GM19025 (cell line): ENCODE measurements around the gene MED27.

ENCODE experiments used
- ATAC-seq: cut with Tn5 transposase; IDR thresholded peaks from one replicate; pipeline ENCODE4 v1.9.1; 2021; ENCODE audit warnings: mild to moderate bottlenecking, low read depth, moderate library complexity; ENCODE audit not compliant: unreplicated experiment

Gene MED27

DNA sequence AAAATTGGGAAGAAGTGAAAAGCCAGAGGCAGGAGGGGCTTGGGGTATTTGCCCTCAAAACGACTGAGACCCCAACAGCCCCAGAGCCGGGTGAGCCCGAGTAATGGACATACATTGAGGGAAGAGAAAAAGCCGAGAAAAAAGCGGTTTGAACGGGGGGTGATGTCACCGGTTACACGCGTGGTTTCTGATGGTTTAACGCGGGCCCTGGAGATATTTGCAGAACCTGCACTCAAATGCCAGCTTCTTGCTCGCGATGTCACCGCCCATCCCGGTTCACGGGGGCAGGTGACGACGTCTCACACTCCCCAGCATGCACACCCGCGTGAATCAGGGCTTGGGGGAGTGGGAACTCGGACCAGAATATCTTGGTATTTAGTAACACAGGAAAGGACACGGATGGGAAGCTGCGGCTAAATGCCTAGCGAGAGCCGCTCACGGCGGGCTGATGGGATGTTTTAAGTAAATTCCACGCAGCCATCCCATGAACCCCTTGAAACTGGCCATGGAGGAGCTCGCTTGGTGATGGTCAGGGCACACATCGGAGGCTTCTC, 237.8 kb downstream of the MED27 start:
- no peak for ATAC-seq

DNA sequence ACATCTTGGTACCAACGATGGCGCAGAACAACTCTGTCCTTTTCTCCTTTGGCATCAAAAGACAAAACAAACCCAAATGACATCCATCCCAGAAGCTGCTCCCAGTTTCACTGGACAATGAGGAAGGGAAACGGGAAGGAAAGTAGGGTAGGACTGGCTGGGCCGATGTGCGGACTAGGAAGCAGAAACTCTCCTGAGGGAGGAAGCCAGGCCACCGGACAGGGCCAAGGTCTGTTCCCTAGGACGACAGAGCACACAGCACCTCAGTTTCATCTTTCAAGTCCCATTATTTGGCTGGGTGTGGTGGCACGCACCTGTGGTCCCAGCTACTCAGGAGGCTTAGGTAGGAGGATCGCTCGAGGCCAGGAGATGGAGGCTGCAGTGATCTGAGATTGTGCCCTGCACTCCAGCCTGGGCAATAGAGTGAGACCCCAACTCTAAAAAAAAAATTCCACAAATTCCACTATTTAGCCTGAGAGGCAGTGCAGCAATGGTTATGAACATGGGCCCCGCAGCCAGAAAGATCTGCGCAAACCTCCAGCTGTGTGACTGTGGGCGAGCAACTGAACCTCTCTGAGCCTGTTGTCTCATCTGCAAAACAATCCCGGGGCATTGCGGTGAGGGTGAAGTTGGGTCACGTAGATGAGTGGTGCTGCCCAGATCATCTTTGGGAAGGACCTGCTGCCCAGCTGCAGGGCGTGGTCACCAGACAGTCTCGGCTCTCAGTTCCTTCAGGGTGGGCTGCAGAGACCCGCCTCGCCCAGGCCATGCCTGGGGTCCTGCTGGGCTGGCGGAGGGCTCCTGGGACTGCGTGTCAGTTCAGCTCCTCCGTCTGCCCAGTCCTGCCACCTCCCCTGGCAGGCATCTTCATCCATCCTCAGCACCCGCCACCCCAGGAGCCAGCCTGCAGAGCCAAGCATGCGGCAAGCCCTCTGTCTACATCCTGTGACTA, 238.6 kb downstream of the MED27 start:
- ATAC-seq: no peak

DNA sequence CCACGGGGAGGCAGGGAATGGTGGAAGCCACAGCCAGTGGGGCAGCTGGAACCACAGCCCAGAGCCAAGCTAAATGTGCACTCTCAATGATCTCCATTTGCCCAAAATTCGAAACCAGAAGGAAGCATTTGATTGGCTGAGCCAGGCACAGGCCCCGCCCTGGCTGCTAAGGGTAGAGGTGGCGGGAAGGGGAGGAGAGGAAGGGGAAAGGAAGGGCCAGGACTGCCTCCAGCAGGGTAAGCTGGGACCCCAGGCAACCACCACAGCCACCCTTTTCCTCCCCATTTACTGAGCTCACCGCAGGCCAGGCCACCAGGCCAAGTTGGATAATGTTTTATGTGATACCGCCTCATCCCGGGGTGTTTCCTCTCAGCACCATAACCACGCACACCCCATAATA, 239.4 kb downstream of the MED27 start:
- ATAC-seq: no peak

DNA sequence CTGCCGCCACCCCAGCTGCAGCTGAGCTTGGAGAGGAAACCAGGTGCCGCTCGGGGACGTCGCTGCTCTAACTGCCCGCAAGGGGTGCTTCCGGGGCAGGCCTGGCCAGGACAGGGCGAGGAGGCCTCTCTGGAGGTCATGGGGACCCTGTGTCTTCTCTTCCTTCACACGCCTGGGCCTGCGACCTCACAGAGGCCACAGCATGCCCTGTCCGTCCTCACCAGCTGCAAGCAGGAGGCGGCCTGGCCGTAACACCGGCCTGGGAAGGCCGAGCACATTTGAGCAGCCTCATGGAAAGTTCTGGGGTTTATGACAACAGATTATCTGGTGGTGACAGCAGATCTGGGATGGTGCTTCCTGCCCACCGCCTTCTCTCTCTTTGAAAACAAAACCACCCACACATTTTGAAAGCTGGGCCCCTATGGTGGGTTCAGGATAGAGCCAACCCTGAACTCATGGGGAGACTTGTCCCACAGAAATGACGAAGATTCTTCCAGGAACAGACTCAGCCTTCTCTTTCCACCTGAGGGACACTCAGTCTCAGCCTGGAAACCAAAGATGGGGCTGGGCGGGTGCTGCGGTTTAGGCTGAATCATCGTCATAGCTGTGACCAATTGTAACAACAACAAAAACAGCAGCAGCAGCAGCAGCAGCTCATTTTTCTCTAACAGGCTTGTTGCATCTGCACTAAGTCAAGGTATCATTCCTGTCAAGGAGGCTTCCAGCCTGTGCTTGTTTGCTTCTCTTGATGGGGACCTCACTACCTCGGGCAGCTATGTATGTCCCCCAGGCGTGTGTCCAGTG, 240.2 kb downstream of the MED27 start:
- ATAC-seq: no peak

DNA sequence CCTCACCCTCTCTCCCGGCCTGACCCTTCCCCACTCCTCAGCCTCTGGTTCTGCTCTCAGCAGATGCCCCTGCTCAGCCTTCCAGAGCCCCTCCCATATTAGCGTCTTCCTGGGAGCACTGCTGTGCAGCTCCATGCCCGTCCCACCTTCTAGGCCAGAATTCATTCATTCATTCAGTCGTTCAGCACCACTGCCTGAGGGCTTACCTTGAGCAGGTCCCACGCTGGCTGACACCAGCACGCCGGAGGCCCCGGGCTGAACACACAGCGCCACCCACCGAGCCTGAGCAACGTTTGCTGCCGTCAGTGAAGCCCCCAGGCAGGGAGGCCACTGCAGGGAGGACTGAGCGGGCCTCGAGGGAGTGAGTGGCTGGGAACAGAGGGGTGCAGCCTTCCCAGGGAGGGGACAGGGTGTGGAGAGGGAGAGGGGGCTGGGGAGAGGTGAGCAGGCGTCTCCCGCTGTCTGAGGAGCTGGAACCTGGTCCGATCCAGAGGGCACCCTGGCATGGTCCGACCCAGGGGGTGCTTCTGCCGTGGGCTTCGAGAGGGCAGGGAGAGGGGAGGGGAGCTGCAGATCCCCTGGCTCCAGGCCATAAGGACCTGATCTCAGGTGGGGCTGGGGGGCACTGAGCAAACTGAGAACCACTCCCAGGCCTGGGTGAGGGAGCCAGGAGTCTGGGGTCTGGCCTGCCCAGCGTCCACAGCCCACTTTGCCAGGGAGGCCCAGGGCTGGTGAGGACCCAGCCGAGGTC, 241.0 kb downstream of the MED27 start:
- no peak for ATAC-seq

DNA sequence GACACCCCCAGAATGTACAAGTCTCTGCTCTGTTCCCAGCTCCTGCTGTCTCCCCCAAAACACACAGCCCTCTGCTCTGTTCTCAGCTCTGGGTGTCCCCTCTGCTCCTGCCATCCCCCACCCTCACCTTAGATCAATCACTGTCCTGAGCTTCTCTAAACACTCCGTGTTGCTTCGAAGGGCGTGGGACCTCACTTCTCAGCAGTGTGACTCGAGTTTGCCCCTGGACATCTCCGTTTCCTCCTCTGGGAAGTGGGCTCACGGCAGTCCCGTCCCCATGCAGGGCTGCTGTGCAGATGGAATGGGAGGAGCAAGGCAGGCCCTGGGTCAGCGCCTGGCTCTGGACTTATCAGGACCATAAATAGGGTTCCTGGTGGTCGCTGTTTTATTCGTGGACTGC, 241.8 kb downstream of the MED27 start:
- no peak for ATAC-seq

DNA sequence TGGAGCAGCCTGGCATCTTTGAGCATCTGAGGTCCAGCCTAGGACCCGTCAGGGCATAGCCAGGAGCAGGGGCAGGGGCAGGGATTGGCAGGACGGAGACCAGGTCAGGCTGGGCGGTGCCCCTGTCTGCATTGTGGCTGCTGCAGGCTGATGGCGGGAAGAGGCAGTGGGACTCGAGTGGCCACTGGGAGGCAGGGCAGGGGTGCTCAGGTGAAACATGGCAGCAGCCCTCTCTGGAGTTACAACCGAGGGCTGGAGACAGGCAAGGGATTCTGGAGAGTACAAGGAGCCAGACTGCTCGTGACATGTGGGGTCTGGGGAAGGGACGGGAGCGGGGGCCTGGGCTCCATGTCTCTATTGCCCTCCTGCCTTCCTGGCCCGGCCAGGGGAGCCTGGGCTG, 242.4 kb downstream of the MED27 start:
- ATAC-seq: no peak

DNA sequence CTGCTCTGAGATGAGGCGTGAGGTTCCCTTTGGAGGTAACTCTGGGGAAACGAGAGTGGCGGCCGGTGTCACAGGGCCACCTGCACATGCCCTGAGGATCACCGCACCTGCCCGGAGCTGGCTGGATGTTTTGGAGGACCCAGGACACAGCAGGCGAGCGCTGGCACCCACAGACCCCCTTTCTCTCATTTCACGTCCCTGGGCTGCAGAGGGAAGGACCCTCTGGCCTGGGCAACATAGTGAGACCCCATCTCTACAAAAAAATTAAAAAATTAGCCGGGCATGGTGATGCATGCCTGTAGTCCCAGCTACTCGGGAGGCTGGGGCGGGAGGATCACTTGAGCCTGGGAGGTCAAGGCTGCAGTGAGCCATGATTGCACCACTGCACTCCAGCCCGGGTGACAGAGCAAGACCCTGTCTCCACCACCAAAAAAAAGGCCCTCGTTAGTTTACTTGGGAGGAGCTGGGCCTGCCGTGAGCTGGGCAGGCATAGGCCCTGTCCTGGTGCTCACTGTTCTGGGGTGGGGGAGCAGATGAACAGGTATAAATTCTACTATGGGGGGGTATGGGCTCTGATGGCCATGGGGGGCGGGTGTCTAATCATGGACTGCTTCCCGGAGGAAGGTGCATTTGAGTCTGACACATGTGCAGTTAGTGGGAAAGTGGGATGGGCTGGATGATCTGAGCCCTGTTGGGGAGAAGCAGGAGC, 242.9 kb downstream of the MED27 start:
- no peak for ATAC-seq

DNA sequence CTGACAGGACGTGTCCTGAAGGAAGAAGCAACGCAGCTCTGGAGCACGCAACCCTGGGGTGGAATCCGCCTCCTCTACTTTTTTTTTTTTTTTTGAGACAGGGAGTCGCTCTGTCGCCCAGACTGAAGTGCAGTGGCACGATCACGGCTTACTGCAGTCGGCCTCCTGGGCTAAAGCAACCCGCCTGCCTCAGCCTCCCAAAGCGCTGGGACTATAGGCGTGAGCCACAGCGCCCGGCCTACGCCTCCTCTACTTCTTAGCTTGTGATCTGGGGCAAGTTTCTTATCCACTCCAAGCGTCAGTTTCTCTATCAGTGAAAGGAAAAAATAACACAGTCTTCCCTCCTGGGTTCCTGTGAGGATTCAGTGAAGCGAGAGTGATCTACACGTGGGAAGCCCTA, 243.6 kb downstream of the MED27 start:
- ATAC-seq: no peak

DNA sequence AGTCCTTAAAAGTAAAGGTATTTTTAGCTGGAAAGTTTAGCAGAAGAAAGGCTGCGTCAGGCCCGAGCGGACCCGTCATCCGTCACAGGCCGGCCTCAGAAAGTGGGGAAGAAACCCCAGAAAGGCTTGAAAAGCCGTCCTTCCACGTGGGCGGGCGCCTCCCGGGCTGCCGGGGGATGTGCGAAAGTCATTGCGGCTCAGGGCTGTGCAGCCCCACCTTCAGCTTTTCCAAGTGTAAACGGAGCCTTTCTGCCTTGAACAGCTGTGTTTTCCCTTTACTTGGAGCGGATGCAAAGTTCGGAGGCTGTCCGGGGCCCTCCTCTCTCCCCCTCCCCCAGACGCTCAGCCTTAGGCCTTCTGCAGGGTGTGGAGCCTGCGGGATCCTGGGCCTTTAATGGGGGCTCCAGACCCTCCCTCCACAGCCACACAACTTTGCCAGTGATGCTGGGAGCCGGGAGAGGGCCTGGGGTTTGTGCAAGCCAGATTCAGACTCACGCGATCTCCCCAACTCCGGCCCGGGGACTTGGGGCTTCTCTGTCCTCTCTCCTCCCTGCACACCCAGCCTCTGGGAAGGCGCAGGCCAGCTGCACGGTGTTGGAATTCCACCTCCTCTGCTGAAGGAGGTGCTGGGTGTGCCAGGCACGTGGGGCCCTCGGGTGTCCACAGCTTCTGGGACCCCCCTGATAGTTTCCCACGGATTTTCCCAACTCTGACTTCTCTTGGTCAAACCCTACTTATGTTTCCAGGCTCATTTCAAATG, 244.3 kb downstream of the MED27 start:
- ATAC-seq: no peak

DNA sequence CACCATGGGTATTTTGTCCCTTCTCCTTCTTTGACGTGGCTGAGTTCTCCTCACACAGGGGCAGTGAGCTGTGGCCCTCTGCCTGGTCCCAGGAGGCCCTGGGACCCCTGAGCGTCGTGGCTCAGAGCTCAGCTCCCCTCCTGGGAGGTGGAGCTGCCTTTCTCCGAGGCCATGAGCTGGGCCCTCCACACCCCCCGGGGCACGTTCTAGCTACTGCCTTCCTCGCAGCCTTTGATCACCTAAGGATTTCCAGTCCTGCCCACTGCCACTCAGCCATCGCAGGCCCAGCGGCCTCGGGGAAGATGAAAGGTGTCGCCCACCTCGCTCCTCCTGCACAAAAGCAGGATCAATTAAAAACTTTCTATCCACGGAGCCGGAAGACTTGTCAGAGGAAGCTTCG, 244.9 kb downstream of the MED27 start:
- ATAC-seq: no peak

DNA sequence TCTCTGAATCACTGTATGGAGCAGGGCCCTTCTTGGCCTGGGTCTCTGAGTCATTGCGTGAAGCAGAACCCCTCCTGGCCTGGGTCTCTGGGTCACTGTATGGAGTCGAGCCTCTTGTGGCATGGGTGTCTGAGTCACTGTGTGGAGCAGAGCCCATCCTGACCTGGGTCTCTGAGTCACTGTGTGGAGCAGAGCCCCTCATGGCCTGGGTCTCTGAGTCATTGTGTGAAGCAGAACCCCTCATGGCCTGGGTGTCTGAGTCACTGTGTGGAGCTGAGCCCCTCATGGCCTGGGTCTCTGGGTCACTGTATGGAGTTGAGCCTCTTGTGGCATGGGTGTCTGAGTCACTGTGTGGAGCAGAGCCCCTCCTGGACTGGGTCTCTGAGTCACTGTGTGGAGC, 245.8 kb downstream of the MED27 start:
- ATAC-seq: no peak

DNA sequence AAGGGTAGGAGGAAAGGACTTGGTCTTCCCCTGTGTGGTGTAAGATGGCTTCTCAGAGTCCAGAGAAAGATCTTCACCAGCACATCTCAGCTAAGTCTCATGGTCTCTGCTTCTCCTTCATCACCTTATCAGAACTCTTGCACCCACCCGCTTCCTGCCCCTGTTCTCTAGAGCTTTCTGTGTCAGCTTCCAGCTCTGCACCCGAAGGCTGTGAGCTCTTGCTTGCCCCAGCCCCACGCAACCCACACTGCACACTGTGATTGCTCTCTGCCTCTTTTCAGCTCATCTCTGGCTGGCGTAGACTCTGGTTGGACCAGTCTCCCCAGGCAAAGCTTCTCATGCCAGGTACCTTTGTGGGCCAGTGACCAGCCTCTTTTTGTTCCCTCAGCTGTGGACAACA, 246.6 kb downstream of the MED27 start:
- no peak for ATAC-seq

DNA sequence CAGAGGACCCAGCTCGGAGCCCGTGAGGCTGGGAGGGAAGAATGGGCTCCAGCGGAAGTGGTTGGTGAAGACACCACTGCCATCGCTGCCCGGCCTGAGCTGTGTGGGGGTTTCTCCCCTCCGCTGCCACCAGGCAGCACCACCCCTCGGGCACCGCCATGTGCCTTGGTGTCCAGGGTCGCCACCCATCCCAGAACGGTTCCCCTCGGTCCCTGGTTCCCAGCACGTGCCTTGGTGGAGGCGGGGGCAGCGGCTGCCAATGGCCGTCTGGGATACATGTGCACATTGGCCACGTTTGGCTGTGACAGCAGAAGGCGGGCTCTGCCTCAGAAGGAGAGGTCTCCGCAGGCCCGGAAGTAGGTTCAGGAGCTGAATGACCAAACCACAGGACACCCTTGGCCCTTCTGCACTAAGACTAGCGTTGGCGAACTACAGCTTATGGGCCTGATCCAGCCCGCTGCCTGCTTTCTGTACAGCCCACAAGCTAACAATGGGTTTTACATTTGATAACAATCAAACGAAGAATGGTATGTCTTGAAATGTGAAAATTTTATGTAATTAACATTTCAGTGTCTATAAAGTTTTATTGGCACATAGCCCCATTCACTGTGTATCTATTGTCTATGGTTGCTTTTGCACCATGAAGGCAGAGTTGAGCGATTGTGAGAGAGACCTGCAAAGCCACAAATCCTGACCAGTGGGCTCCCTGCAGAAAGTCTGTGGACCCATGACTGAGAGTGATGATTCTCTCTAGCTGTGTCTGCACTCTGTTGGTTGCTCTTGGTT, 248.1 kb downstream of the MED27 start:
- no peak for ATAC-seq

DNA sequence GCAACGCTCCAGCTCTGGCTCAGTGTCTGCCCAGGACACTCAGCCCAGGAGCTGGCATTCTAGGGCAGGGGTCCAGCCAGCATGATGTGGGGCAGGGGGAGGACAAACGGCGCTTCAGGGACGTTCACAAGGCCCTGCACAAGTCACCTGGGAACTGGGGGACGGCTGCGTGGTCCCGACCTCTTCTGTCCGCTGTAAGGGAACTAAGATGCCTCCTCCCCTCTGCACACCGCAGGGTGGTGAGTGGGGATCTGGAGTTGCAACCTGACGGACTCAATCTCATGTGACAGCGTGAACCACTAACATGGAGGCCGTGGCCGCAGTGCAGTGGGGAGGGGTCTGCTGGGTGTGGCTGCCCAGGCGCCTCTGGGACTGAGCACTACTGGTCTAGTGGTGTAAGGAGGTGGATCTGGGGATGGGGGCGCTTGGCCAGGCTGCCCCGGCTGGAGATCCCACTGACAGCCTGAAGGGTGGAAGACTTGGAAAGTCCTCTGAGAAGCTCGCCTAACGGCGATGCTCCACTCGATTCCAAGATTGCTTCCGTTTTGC, 251.8 kb downstream of the MED27 start:
- ATAC-seq: no peak

DNA sequence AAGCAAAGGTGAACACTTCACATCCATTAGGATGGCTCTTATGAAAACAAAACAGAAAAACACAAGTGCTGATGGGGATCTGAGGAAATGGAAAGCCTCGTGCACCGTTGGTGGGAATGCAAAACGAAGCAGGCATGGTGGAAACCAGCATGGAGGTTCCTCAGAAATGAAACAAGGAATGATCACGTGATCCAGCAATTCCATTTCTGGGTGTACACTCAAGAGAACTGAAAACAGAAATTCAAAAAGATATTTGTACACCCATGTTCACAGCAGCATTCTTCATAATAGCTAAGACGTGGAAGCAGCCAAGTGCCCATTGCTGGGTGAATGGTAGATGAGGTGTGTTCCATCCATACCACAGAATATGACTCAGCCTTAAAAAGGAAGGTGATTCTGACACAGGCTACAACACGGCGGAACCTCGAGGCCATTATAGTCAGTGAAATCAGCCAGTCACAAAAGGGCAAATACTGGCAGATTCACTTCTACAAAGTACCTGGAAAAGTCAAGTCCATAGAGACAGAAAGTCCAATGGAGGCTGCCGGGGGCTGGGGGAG, 252.6 kb downstream of the MED27 start:
- ATAC-seq: no peak

DNA sequence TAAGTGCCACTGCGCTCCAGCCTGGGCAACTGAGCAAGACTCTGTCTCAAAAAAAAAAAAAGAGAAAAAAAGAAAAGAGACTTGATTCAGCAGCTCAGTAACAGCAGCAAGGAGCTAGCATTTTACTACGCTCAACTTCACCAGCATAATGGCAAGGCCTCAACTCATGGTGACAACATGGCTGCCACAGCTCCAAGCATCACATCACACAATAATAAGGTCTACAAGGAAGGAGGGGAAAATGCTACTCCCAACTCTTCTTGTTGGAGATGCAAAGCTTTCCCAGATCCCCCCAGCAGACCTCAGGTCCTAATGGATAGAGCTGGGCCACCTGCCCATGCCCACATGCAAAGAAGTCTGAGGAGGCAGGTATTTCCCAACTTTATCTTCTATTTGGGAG, 253.6 kb downstream of the MED27 start:
- ATAC-seq: no peak

DNA sequence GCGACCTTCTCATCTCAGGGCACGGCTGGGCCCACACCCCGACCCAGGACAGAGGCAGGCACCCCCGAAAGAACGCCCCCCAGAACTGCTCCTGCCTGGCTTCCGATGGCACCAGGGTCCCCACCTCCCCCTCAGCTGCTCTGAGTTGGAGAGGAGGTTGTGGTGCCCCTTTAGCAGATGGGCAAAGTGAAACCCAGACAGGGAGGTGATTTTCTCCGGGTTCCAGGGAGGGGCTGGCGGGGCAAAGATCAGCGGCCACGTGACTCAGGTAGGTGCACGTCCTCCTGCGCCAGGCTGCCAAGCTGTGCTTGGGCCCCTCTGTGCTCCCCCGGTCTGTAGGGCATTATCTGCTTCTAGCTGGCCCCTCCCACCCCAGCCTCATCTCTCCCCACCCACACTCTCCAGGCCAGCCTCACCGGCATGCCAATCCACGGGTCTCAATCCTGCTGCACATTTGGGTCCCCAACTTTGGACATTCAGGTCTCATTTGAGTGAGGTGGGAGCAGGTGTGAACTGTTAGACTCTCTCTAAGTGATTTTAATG, 254.6 kb downstream of the MED27 start:
- ATAC-seq: no peak
